Prostate gland (tissue), 2 donors: ENCODE results near the gene TTC33. TPM values are rescaled to one million over a fixed set of nuclear protein-coding genes. Genes with fewer than 3 reads are reported as not detected.

ENCODE experiments used
- DNase-seq: peaks from one replicate; pipeline ENCODE4 v3.0.0-alpha.2; 2019; ENCODE audit warnings: low spot score
- H3K27ac ChIP-seq, 2 donors: fragments of 200-600 bp; sonication (generic); 2 replicates each; pipeline ENCODE4 v1.5.1; 2017 to 2019
- H3K27me3 ChIP-seq: fragments of 200-600 bp; sonication (generic); replicated peaks from 2 replicates; pipeline ENCODE4 v1.5.1; 2019; ENCODE audit not compliant: insufficient read depth
- H3K36me3 ChIP-seq, 2 donors: fragments of 200-600 bp; sonication (generic); 1 replicate in 1 of 2; 2 replicates in 1 of 2; pipeline versions ENCODE4 v1.5.1 to v1.8.1; 2017 to 2019
- H3K4me1 ChIP-seq: fragments of 200-600 bp; sonication (generic); replicated peaks from 2 replicates; pipeline ENCODE4 v1.5.1; 2019
- H3K4me3 ChIP-seq, 2 donors: fragments of 200-600 bp; sonication (generic); 2 replicates each; pipeline ENCODE4 v1.5.1; 2017 to 2019
- H3K9me3 ChIP-seq: fragments of 200-600 bp; sonication (generic); 2 replicates; pipeline ENCODE4 v1.5.1; 2017
- CTCF ChIP-seq, 4 experiments: fragments of 200-600 bp in 2 of 4; fragments of 450-650 bp in 2 of 4; sonication (generic) in 2 of 4; IDR thresholded peaks; 1 replicate in 3 of 4; 2 replicates in 1 of 4; pipeline ENCODE4 v1.5.1; 2016 to 2019; ENCODE audit warnings: antibody characterized with exemption in 4 of 4, mild to moderate bottlenecking in 2 of 4, moderate library complexity in 2 of 4
- POLR2A ChIP-seq: fragments of 450-650 bp; IDR thresholded peaks from one replicate; pipeline ENCODE4 v1.6.1; 2016; ENCODE audit warnings: antibody characterized with exemption, mild to moderate bottlenecking
- POLR2AphosphoS5 ChIP-seq: sonication (generic); formaldehyde crosslinking; IDR thresholded peaks from one replicate; pipeline ENCODE4 v1.6.1; 2017; ENCODE audit warnings: antibody characterized with exemption
- WGBS: methylation state at CpG from one replicate; pipeline ENCODE4 v1.1.5; 2018; 5-methylcytosine and 5-hydroxymethylcytosine counted together
- intact Hi-C: fragments of 100-400 bp; cut with DNase I; formaldehyde crosslinking; loops from one replicate; pipeline ENCODE4 v1.14.2; 2022
- total RNA-seq, 2 donors: library from RNA; depleted of rRNA; stranded (reverse); fragments of >200 nt; gene quantifications; one replicate each; pipeline ENCODE4 v1.1.0, GENCODE V29; 2016

TTC33 gene
- total RNA-seq, 2 donors from 2014 or later: 11.9 to 17.6 TPM

DNA sequence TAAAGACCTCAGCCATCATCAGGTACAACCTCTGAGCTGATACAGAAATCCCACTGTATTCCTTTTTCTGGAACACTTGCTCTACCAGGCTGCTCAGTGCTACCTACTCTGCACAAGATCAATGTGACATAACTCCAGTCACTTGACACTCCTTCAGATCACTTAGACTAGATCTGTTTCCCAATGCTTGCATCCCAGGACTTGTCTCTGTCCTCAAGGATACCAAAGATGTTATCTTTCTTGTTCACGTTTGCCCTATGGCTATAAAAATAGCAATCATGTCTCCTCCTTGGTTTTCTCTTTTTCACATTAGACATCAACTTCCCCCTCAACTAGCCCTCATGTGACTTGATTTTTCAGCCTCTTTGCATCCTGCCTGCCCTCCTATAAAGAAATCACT is 264.1 kb downstream of the TTC33 start:
- TF ChIP-seq CTCF (IDR thresholded peaks at IDR 0.05) (no peak), POLR2A (no peak), POLR2AphosphoS5 (no peak)
- Histone ChIP-seq H3K36me3 (no peaks in the 10 kb centered on the region), H3K27ac (no peak overlapping the region), H3K9me3 (no peaks in the 10 kb centered on the region), H3K4me3 (no peak overlapping the region), H3K4me1 (no peaks in the 10 kb centered on the region), H3K27me3 (no peaks in the 10 kb centered on the region)
- 7% methylated on average over 1 of the region's 1 CpG for WGBS
- intact Hi-C loops: no loop called here
- DNase-seq: no peak

DNA sequence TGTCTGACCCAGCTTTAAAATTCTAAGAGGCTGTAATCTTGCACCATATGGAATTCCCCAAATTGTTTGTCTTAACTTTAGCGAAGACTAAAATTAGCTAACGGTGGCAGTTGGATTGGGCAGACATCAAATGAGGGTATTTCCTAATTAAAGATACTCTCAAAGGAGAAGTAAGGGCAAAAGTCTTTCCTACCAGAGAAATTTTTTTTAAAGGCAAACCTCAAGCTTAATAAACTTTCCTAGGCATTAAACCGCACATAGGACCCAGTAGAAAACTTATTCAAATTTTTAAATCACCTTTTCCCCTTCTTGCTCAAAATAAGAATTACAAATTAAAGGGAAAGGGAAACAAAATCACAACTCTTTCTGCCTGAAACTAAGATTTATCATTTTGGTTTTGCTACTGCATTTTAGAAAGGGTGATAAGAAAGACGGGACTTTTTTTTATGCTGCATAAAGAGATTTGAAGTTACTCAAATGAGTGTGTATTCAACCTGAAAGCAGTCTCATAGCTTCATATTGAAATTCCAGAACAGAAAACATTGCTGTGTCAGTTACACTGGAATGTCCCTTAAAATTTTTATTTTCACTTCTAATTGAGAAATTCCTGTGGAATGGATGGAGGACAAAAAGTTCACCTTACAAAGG is 265.2 kb downstream of the TTC33 start:
- Histone ChIP-seq H3K27ac (no peak overlapping the region), H3K4me3 (no peak overlapping the region), H3K9me3 (no peaks in the 10 kb centered on the region), H3K36me3 (no peaks in the 10 kb centered on the region), H3K27me3 (no peaks in the 10 kb centered on the region), H3K4me1 (no peaks in the 10 kb centered on the region)
- TF ChIP-seq POLR2A: no peak
- no peak for TF ChIP-seq POLR2AphosphoS5
- TF ChIP-seq CTCF (IDR thresholded peaks at IDR 0.05): no peak
- intact Hi-C loops: no loop called here
- no peak for DNase-seq
- WGBS: 58% methylated on average over 4 of the region's 4 CpGs

GRCh38 chr5:40489421-40489820 is 266.3 kb downstream of the TTC33 start:
- H3K27ac ChIP-seq: no peak overlapping the region
- TF ChIP-seq POLR2AphosphoS5: no peak
- no peak for TF ChIP-seq CTCF (IDR thresholded peaks at IDR 0.05)
- no peak for TF ChIP-seq POLR2A
- H3K27me3 ChIP-seq: no peaks in the 10 kb centered on the region
- intact Hi-C loops: no loop called here
- no peak for DNase-seq
- no peaks in the 10 kb centered on the region for H3K9me3 ChIP-seq
- H3K4me3 ChIP-seq: no peak overlapping the region
- 64% methylated on average over 3 of the region's 3 CpGs for WGBS
- H3K36me3 ChIP-seq: no peaks in the 10 kb centered on the region
- H3K4me1 ChIP-seq: no peaks in the 10 kb centered on the region

GRCh38 chr5:40486437-40487275 is 269.1 kb downstream of the TTC33 start:
- H3K27ac ChIP-seq: no peak overlapping the region
- no peak for TF ChIP-seq POLR2AphosphoS5
- TF ChIP-seq POLR2A: no peak
- TF ChIP-seq CTCF (IDR thresholded peaks at IDR 0.05): no peak
- H3K36me3 ChIP-seq: no peaks in the 10 kb centered on the region
- intact Hi-C loops: no loop called here
- no peak overlapping the region for H3K4me3 ChIP-seq
- no peaks in the 10 kb centered on the region for H3K4me1 ChIP-seq
- 87% methylated on average over 4 of the region's 4 CpGs for WGBS
- H3K27me3 ChIP-seq: no peaks in the 10 kb centered on the region
- H3K9me3 ChIP-seq: no peaks in the 10 kb centered on the region
- no peak for DNase-seq
